ENCODE measurements around the gene UBE2E2.

- TF ChIP-seq EZH2 (IDR thresholded peaks at IDR 0.05; ENCODE audit: borderline replicate concordance, low read depth, low read length, severe bottlenecking) (no peak), CTCF (IDR thresholded peaks at IDR 0.05; ENCODE audit: borderline replicate concordance, extremely low read depth, low read length, poor library complexity, severe bottlenecking) (no peak)
Observed at GRCh38 chr3:23497156-23497555, 294.0 kb downstream of the UBE2E2 start.
